Naive thymus-derived CD4-positive, alpha-beta T cell (primary cell): ENCODE results near the gene FBXO17. TPM values are rescaled to one million over a fixed set of nuclear protein-coding genes. Genes with fewer than 3 reads are reported as not detected.
A peak's percentile ranks its signal among the peaks of the same experiment; 100 is the strongest.

Source experiments
- ATAC-seq: fragments of 150-1000 bp; cut with Tn5 transposase; 2 replicates; pipeline ENCODE4 v1.10.0; 2021; ENCODE audit warnings: mild to moderate bottlenecking, moderate library complexity
- CTCF ChIA-PET: fragments of 350-600 bp; sonication (Branson Sonifier 250); formaldehyde crosslinking; loops from one replicate; lab custom pipeline; 2021; ENCODE audit warnings: antibody characterized with exemption; lab: Charles Lee
- POLR2A ChIA-PET: fragments of 350-600 bp; sonication (Branson Sonifier 250); formaldehyde crosslinking; loops from one replicate; lab custom pipeline; 2021; ENCODE audit warnings: antibody characterized with exemption, inconsistent platforms; lab: Charles Lee
- DNase-seq, 9 donors: peaks; one replicate each; pipeline versions ENCODE4 v3.0.0 to v3.0.0-alpha.2; 2020 to 2022; ENCODE audit warnings: mixed read lengths in 1 of 9
- H3K27ac ChIP-seq: one replicate; pipeline ENCODE4 v1.7.0; 2013; ENCODE audit warnings: mild to moderate bottlenecking, low read depth, low read length, moderate library complexity
- H3K27me3 ChIP-seq, 2 donors: one replicate each; pipeline ENCODE4 v1.7.0; 2013; ENCODE audit warnings: low read length in 2 of 2, mild to moderate bottlenecking in 2 of 2, moderate library complexity in 2 of 2; ENCODE audit not compliant: control insufficient read depth in 2 of 2, insufficient read depth in 2 of 2
- H3K36me3 ChIP-seq, 3 experiments: 1 replicate in 2 of 3; 2 replicates in 1 of 3; pipeline ENCODE4 v1.7.0; 2013; ENCODE audit warnings: low read length in 3 of 3, mild to moderate bottlenecking in 3 of 3, moderate library complexity in 1 of 3; ENCODE audit not compliant: insufficient read depth in 3 of 3, control insufficient read depth in 2 of 3
- H3K4me1 ChIP-seq, 2 donors: one replicate each; pipeline ENCODE4 v1.7.0; 2013; ENCODE audit warnings: low read length in 2 of 2, mild to moderate bottlenecking in 2 of 2, moderate library complexity in 1 of 2; ENCODE audit not compliant: control insufficient read depth in 2 of 2, insufficient read depth in 2 of 2
- H3K4me3 ChIP-seq: 2 replicates; pipeline ENCODE4 v1.7.0; 2013; ENCODE audit warnings: mild to moderate bottlenecking, low read length
- H3K9me3 ChIP-seq, 3 experiments: 1 replicate in 2 of 3; 2 replicates in 1 of 3; pipeline ENCODE4 v1.7.0; 2013; ENCODE audit warnings: low read length in 3 of 3; ENCODE audit not compliant: control insufficient read depth in 2 of 3
- H3K27ac Mint-ChIP-seq, 9 donors: one replicate each; pipeline ENCODE4 v1.8.0; 2020 to 2022; ENCODE audit warnings: mixed read lengths in 9 of 9, mild to moderate bottlenecking in 8 of 9, moderate library complexity in 5 of 9, inconsistent platforms in 2 of 9
- H3K27me3 Mint-ChIP-seq, 5 donors: one replicate each; pipeline ENCODE4 v1.8.0; 2021 to 2022; ENCODE audit warnings: mixed read lengths in 5 of 5, mild to moderate bottlenecking in 1 of 5
- H3K36me3 Mint-ChIP-seq, 5 donors: one replicate each; pipeline ENCODE4 v1.8.0; 2020 to 2022; ENCODE audit warnings: mixed read lengths in 5 of 5, mild to moderate bottlenecking in 3 of 5, inconsistent platforms in 1 of 5
- H3K4me1 Mint-ChIP-seq, 7 donors: one replicate each; pipeline ENCODE4 v1.8.0; 2020 to 2022; ENCODE audit warnings: mixed read lengths in 7 of 7, mild to moderate bottlenecking in 3 of 7, inconsistent platforms in 1 of 7
- H3K4me3 Mint-ChIP-seq, 10 donors: one replicate each; pipeline ENCODE4 v1.8.0; 2020 to 2022; ENCODE audit warnings: mild to moderate bottlenecking in 10 of 10, mixed read lengths in 10 of 10, moderate library complexity in 6 of 10, inconsistent platforms in 2 of 10
- H3K9me3 Mint-ChIP-seq, 11 donors: one replicate each; pipeline ENCODE4 v1.8.0; 2020 to 2022; ENCODE audit warnings: mixed read lengths in 11 of 11, mild to moderate bottlenecking in 4 of 11, inconsistent platforms in 1 of 11, moderate library complexity in 1 of 11
- intact Hi-C, 2 donors: fragments of 100-400 bp; cut with micrococcal nuclease; formaldehyde crosslinking; loops; one replicate each; pipeline ENCODE4 v1.15.1; 2023
- polyA plus RNA-seq, 2 donors: library from polyadenylated mRNA; unstranded; fragments of 300-500 nt; fragmentation: Illumina TruSeq; gene quantifications; one replicate each; pipeline ENCODE4 v1.2.3, GENCODE V29; 2021
- total RNA-seq, 6 experiments: library from RNA in 5 of 6; stranded (reverse) in 5 of 6; gene quantifications; 1 replicate in 5 of 6; 2 replicates in 1 of 6; pipeline ENCODE4 v1.2.3 and lab custom pipeline; 2021 to 2026

FBXO17 gene
- total and polyA plus RNA-seq, 7 experiments from 2014 or later, result not detected

- no peaks in the 10 kb centered on the region for H3K9me3 ChIP-seq
- intact Hi-C loops, result loop anchor here (1.0 to 10.0 kb wide), 21 partner anchors 22 to 1023 kb away; partner anchors contain the start of genes ACTN4 (in 2 of the 2), ECH1 (in 2 of the 2), EIF3K (in 2 of the 2) and FAM98C (in 2 of the 2)
- Mint-ChIP-seq H3K27me3 (peaks cover 0 to 2% (median 0%) of the 10 kb centered on the region in 5 donors), H3K27ac (peak within 1 kb of the TSS; percentile 94 to 100 (median 99)), H3K9me3 (peaks cover 0 to 7% (median 2%) of the 10 kb centered on the region in 11 donors), H3K36me3 (peaks cover 0 to 27% (median 12%) of the 10 kb centered on the region in 5 donors), H3K4me1 (peaks cover 22 to 47% (median 39%) of the 10 kb centered on the region in 7 donors), H3K4me3 (peak within 1 kb of the TSS; percentile 94 to 100 (median 98))
- H3K27me3 ChIP-seq, result no peaks in the 10 kb centered on the region
- peak; percentile 92 to 98 (median 96) for DNase-seq
- peak; percentile 85 for ATAC-seq
- H3K4me3 ChIP-seq, result peak within 1 kb of the TSS; percentile 94
- peaks cover 21 to 55% of the 10 kb centered on the region in 2 donors for H3K4me1 ChIP-seq
- ChIA-PET POLR2A (interaction anchor here (0.6 to 4.3 kb wide), 19 partner anchors 12 to 1023 kb away, joined by 3 to 21 read pairs (median 4); partner anchors contain the start of genes ECH1, EIF3K, FAM98C and MAP4K1), CTCF (interaction anchor here (0.6 to 2.9 kb wide), 21 partner anchors 14 to 527 kb away, joined by 3 to 21 read pairs (median 4); partner anchors contain the start of genes EIF3K, FAM98C, NFKBIB and SIRT2)
- peak within 1 kb of the TSS; percentile 91 for H3K27ac ChIP-seq
- H3K36me3 ChIP-seq, result peaks cover 0 to 30% (median 0%) of the 10 kb centered on the region in 3 experiments
These were observed 45.4 kb downstream of the FBXO17 start, which contains the start of gene SARS2 for GRCh38 chr19:38929929-38930775. Gene SARS2, minus strand, starts transcription at chr19:38930763. Its CDS starts 27 bp downstream, at chr19:38930736.

GRCh38 chr19:38928391-38929001, 47.0 kb downstream of the FBXO17 start:
- POLR2A ChIA-PET, result interaction anchor here (2.0 to 2.9 kb wide), 3 partner anchors 50 to 526 kb away, joined by 8 to 21 read pairs (median 19); partner anchors contain the start of genes ECH1, FAM98C and RINL
- peak overlapping the region in 5 of 9 donors; percentile 1 to 66 (median 31) for H3K27ac Mint-ChIP-seq
- DNase-seq (no peak), ATAC-seq (no peak)
- Histone ChIP-seq H3K27me3 (no peaks in the 10 kb centered on the region), H3K36me3 (peaks cover 0 to 30% (median 2%) of the 10 kb centered on the region in 3 experiments), H3K4me3 (no peak overlapping the region), H3K4me1 (peaks cover 21 to 64% of the 10 kb centered on the region in 2 donors), H3K9me3 (no peaks in the 10 kb centered on the region), H3K27ac (no peak overlapping the region)
- peaks cover 21 to 46% (median 35%) of the 10 kb centered on the region in 7 donors for H3K4me1 Mint-ChIP-seq
- H3K4me3 Mint-ChIP-seq, result peak overlapping the region in 7 of 10 donors; percentile 3 to 100 (median 37)
- CTCF ChIA-PET, result interaction anchor here (1.0 to 2.9 kb wide), 2 partner anchors 28 to 59 kb away, joined by 6 to 21 read pairs; partner anchors contain the start of genes NFKBIB and SIRT2
- peaks cover 0 to 5% (median 0%) of the 10 kb centered on the region in 11 donors for H3K9me3 Mint-ChIP-seq
- intact Hi-C loops, result no loop called here
- H3K36me3 Mint-ChIP-seq, result peaks cover 0 to 23% (median 8%) of the 10 kb centered on the region in 5 donors
- H3K27me3 Mint-ChIP-seq, result peaks cover 0 to 2% (median 0%) of the 10 kb centered on the region in 5 donors

- ChIA-PET CTCF (no interaction called here), POLR2A (no interaction called here)
- peaks cover 0 to 26% (median 15%) of the 10 kb centered on the region in 5 donors for H3K36me3 Mint-ChIP-seq
- H3K9me3 Mint-ChIP-seq, result peaks cover 0 to 1% (median 0%) of the 10 kb centered on the region in 11 donors
- H3K27ac Mint-ChIP-seq, result peak overlapping the region in 1 of 9 donors; percentile 36
- no peaks in the 10 kb centered on the region for H3K27me3 ChIP-seq
- no peaks in the 10 kb centered on the region for H3K27me3 Mint-ChIP-seq
- H3K27ac ChIP-seq, result no peak overlapping the region
- intact Hi-C loops, result no loop called here
- no peaks in the 10 kb centered on the region for H3K9me3 ChIP-seq
- no peak for DNase-seq
- H3K4me1 ChIP-seq, result peaks cover 5 to 44% of the 10 kb centered on the region in 2 donors
- no peak overlapping the region for H3K4me3 ChIP-seq
- H3K4me3 Mint-ChIP-seq, result no peak overlapping the region
- peaks cover 0 to 36% (median 2%) of the 10 kb centered on the region in 3 experiments for H3K36me3 ChIP-seq
- peak; percentile 82 for ATAC-seq
- peaks cover 0 to 22% (median 13%) of the 10 kb centered on the region in 7 donors for H3K4me1 Mint-ChIP-seq
These were observed 51.2 kb downstream of the FBXO17 start for GRCh38 chr19:38924388-38924787.

- ChIA-PET POLR2A (interaction anchor here (0.7 kb wide), 1 partner anchor 51 kb away, joined by 3 read pairs; no protein-coding TSS in a partner anchor), CTCF (no interaction called here)
- intact Hi-C loops, result no loop called here
- Mint-ChIP-seq H3K9me3 (peaks cover 0 to 1% (median 0%) of the 10 kb centered on the region in 11 donors), H3K36me3 (peaks cover 0 to 22% (median 10%) of the 10 kb centered on the region in 5 donors), H3K27me3 (no peaks in the 10 kb centered on the region), H3K4me3 (no peak overlapping the region), H3K4me1 (peaks cover 0 to 7% (median 0%) of the 10 kb centered on the region in 7 donors), H3K27ac (no peak overlapping the region)
- H3K36me3 ChIP-seq, result peaks cover 0 to 36% (median 2%) of the 10 kb centered on the region in 3 experiments
- H3K4me3 ChIP-seq, result no peak overlapping the region
- H3K27me3 ChIP-seq, result no peaks in the 10 kb centered on the region
- DNase-seq (no peak), ATAC-seq (no peak)
- H3K4me1 ChIP-seq, result peaks cover 0 to 28% of the 10 kb centered on the region in 2 donors
- no peak overlapping the region for H3K27ac ChIP-seq
- H3K9me3 ChIP-seq, result no peaks in the 10 kb centered on the region
These were observed 53.1 kb downstream of the FBXO17 start for GRCh38 chr19:38922482-38922881.

- peak overlapping the region in 1 of 9 donors; percentile 46 for H3K27ac Mint-ChIP-seq
- DNase-seq, result no peak
- CTCF ChIA-PET, result interaction anchor here (0.7 kb wide), 1 partner anchor 37 kb away, joined by 4 read pairs; no protein-coding TSS in a partner anchor
These were observed 53.9 kb downstream of the FBXO17 start for GRCh38 chr19:38921420-38922274.

More at GRCh38 chr19:38921420-38922274, 53.9 kb downstream of the FBXO17 start:
- H3K27me3 Mint-ChIP-seq, result no peaks in the 10 kb centered on the region
- intact Hi-C loops, result no loop called here
- Histone ChIP-seq H3K36me3 (peaks cover 0 to 36% (median 2%) of the 10 kb centered on the region in 3 experiments), H3K4me3 (no peak overlapping the region), H3K4me1 (peaks cover 0 to 22% of the 10 kb centered on the region in 2 donors), H3K27me3 (no peaks in the 10 kb centered on the region), H3K27ac (no peak overlapping the region), H3K9me3 (no peaks in the 10 kb centered on the region)
- peaks cover 0 to 1% (median 0%) of the 10 kb centered on the region in 11 donors for H3K9me3 Mint-ChIP-seq
- ATAC-seq, result no peak
- peaks cover 0 to 22% (median 10%) of the 10 kb centered on the region in 5 donors for H3K36me3 Mint-ChIP-seq
- POLR2A ChIA-PET, result no interaction called here
- H3K4me3 Mint-ChIP-seq, result no peak overlapping the region
- peaks cover 0 to 6% (median 0%) of the 10 kb centered on the region in 7 donors for H3K4me1 Mint-ChIP-seq
